DMS79 (cell line): ENCODE results near the gene FGF6.
"Not testable (repeated sequence)": the region's sequence is repeated elsewhere in the genome, so short reads cannot be mapped to it uniquely, and the experiment has no call there.

Experiments
- DNase-seq: peaks from one replicate; lab custom pipeline; 2025; lab: John Stamatoyannopoulos, UW

FGF6 gene

GRCh38 chr12:4418913-4419312, 26.7 kb downstream of the FGF6 start:
- DNase-seq: no peak

GRCh38 chr12:4417936-4418335, 27.7 kb downstream of the FGF6 start:
- no peak for DNase-seq

- no peak for DNase-seq
Measured at GRCh38 chr12:4417455-4417854, 28.2 kb downstream of the FGF6 start.

GRCh38 chr12:4416276-4416675, 29.3 kb downstream of the FGF6 start:
- no peak for DNase-seq

GRCh38 chr12:4412465-4412864, 33.1 kb downstream of the FGF6 start:
- no peak for DNase-seq

- DNase-seq: no peak
Measured at GRCh38 chr12:4412056-4412455, 33.6 kb downstream of the FGF6 start.

- no peak for DNase-seq
Measured at GRCh38 chr12:4407136-4407535, 38.5 kb downstream of the FGF6 start.

GRCh38 chr12:4404877-4405637, 40.6 kb downstream of the FGF6 start:
- not testable (repeated sequence) for DNase-seq

- DNase-seq: no peak
Measured at GRCh38 chr12:4402996-4403395, 42.6 kb downstream of the FGF6 start.

- no peak for DNase-seq
Measured at GRCh38 chr12:4401117-4401516, 44.5 kb downstream of the FGF6 start.

GRCh38 chr12:4395818-4396217, 49.8 kb downstream of the FGF6 start:
- no peak for DNase-seq

GRCh38 chr12:4393211-4393610, 52.4 kb downstream of the FGF6 start:
- no peak for DNase-seq

GRCh38 chr12:4392223-4392742, 53.3 kb downstream of the FGF6 start:
- no peak for DNase-seq

- no peak for DNase-seq
Measured at GRCh38 chr12:4388662-4389061, 57.0 kb downstream of the FGF6 start.

- no peak for DNase-seq
Measured at GRCh38 chr12:4388032-4388431, 57.6 kb downstream of the FGF6 start.

GRCh38 chr12:4387607-4388006, 58.0 kb downstream of the FGF6 start:
- DNase-seq: no peak

- DNase-seq: no peak
Measured at GRCh38 chr12:4386801-4387200, 58.8 kb downstream of the FGF6 start.
